Coronary artery (tissue), 2 donors: ENCODE results near the gene SLC4A2.
A peak's percentile ranks its signal among the peaks of the same experiment; 100 is the strongest.

ENCODE experiments used
- DNase-seq: peaks from one replicate; pipeline ENCODE4 v3.0.0-alpha.2; 2017; ENCODE audit warnings: low spot score
- H3K27ac ChIP-seq, 2 donors: fragments of 200-600 bp; sonication (generic); one replicate each; pipeline ENCODE4 v1.5.1; 2016 to 2019
- H3K4me3 ChIP-seq: fragments of 200-600 bp; sonication (generic); 2 replicates; pipeline ENCODE4 v1.5.1; 2016; ENCODE audit warnings: mild to moderate bottlenecking, moderate library complexity
- TF ChIP-seq, protein P1 (sequence below): fragments of 200-600 bp; sonication (generic); IDR thresholded peaks from one replicate; pipeline ENCODE4 v1.5.1; 2019; ENCODE audit warnings: antibody characterized with exemption

SLC4A2 gene

DNA sequence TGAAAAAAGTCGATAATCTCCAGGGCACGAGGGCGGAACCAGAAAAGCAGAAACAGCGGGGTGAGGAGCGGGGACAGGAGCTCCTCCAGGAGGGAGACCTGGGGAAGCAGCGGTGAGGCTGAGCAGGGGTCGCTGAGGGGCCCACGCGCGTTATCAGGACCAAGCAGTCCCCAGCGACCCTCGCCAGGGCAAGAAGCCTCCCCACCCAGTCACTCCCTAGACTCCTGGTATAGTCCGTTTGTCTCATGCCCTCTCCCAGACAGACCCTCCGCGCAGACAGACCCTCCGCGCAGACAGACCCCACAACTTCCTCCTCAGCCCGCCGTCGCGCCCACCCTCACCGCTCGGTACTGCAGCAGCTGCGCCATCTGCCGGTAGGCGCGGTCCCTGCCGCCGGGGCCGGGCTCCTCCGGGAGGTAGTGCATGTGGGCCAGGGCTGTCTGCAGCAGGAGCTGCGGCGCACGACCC is 41.4 kb upstream of the SLC4A2 start:
- no peak for DNase-seq
- H3K4me3 ChIP-seq = peak overlapping the region; percentile 63

DNA sequence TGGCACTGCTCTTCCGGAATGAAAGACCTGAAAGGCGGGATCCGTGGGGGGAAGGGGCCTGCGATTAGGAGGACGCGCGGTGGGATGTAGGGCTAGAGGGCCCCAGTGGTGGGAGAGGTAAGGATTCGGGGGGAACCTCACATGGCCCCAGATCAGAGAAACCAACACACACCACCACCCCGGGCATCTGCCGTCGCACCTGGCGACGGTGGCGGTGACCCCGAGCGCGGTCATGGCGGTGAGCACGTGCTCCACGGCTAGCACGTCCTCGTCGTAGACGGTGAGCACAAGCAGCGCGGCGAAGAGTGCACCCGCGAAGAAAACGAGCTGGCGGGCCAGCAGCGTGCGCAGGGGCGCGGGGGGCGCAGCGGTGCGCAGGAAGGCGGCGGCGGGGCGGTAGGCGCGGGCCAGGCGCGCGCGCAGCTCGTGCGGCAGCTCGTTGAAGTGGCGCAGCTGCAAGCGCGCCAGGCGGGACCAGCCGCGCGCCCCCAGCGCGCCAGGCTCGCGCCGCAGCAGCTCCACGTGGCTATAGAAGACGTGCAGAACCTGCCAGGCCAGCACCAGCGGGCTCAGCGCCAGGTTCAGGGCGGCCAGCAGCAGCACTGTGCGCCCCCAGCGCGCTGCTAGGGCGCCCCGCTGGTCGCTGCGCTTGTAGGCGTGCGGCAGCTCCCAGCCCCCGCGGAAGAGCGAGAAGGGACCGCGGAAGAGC is 40.8 kb upstream of the SLC4A2 start:
- TF ChIP-seq, protein P1, sequence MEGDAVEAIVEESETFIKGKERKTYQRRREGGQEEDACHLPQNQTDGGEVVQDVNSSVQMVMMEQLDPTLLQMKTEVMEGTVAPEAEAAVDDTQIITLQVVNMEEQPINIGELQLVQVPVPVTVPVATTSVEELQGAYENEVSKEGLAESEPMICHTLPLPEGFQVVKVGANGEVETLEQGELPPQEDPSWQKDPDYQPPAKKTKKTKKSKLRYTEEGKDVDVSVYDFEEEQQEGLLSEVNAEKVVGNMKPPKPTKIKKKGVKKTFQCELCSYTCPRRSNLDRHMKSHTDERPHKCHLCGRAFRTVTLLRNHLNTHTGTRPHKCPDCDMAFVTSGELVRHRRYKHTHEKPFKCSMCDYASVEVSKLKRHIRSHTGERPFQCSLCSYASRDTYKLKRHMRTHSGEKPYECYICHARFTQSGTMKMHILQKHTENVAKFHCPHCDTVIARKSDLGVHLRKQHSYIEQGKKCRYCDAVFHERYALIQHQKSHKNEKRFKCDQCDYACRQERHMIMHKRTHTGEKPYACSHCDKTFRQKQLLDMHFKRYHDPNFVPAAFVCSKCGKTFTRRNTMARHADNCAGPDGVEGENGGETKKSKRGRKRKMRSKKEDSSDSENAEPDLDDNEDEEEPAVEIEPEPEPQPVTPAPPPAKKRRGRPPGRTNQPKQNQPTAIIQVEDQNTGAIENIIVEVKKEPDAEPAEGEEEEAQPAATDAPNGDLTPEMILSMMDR = peak; percentile 2
- Histone ChIP-seq H3K27ac (no peak overlapping the region), H3K4me3 (peak overlapping the region; percentile 63)
- no peak for DNase-seq

More for the DNA sequence above, 41.4 kb upstream of the SLC4A2 start:
- H3K27ac ChIP-seq = no peak overlapping the region
- TF ChIP-seq, protein P1 = peak; percentile 92

GRCh38 chr7:151019130-151019447 is 40.3 kb upstream of the SLC4A2 start:
- Histone ChIP-seq H3K4me3 (peak overlapping the region; percentile 63), H3K27ac (no peak overlapping the region)
- no peak for DNase-seq
- TF ChIP-seq, protein P1 = no peak

DNA sequence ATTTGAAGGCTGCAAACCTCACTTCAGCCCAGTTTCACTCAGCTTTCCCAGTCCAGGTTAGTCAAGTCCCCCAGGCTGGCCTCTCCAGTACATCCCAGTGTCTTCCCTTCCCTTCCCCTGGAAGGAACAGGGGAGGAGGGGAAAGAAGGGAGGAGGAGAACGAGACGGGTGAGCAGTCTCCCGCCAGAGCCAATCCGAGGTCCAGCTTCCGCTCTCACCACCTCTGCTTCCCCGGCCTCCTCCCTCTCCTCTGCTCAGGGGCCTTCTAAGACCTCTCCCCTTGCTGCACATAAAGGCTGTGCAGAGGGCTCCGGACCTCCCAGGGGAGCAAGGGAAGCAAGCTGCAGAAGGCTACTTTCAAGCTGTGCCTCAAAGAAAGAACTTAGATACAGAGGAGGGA is 39.2 kb upstream of the SLC4A2 start:
- TF ChIP-seq, protein P1 = no peak
- Histone ChIP-seq H3K27ac (no peak overlapping the region), H3K4me3 (no peak overlapping the region)
- no peak for DNase-seq

DNA sequence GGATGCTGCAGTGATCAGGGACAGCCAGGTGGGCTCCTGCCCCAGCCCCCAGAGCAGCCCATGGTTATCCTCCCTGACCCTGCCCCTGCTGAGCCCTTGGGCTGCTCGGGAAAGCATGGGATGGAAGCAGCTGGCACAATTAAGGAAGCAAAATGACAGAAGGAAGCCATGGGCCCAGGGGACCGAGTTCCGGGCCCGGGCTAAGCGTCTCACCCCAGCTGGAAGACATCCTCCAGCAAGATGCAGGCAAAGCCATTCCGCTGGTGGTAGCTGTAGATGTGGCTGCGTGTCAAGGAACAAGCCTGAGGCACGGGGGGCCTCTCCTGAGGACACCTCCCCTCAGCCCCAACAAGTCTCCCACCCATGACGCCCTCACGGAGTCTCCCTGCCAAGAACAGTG is 36.2 kb upstream of the SLC4A2 start:
- TF ChIP-seq, protein P1 = no peak
- DNase-seq = no peak
- no peak overlapping the region for H3K4me3 ChIP-seq
- H3K27ac ChIP-seq = no peak overlapping the region

- no peak within 1 kb of the TSS for H3K27ac ChIP-seq
- H3K4me3 ChIP-seq = no peak within 1 kb of the TSS
- TF ChIP-seq, protein P1 = no peak
- DNase-seq = no peak
Measured at GRCh38 chr7:151024435-151025056, 34.8 kb upstream of the SLC4A2 start, which contains the start of gene ATG9B. Gene ATG9B, minus strand, starts transcription at chr7:151024494. Its CDS starts 71 bp downstream, at chr7:151024423.
